Measurements from ENCODE around the gene CCN2.

CCN2 gene

GRCh38 chr6:131949620-131949908, 1.6 kb downstream of the CCN2 start:
- no peak overlapping the region for H2AFZ ChIP-seq (ENCODE audit: low read length)
- no peak overlapping the region for H3K4me2 ChIP-seq (ENCODE audit: low read length)
- H3K36me3 ChIP-seq (ENCODE audit: insufficient read depth, low read length), result no peaks in the 10 kb centered on the region
- H3K27me3 ChIP-seq (ENCODE audit: insufficient read depth, low read length), result no peaks in the 10 kb centered on the region
- no peak overlapping the region for H3K4me3 ChIP-seq (ENCODE audit: low read depth, low read length, poor library complexity, severe bottlenecking)
- no peaks in the 10 kb centered on the region for H3K9me2 ChIP-seq (ENCODE audit: low read depth, low read length)
- no peaks in the 10 kb centered on the region for H3K9me3 ChIP-seq (ENCODE audit: low read length)
- no peaks in the 10 kb centered on the region for H4K20me1 ChIP-seq (ENCODE audit: insufficient read depth, low read length)
- H3K9ac ChIP-seq (ENCODE audit: low read length), result no peak overlapping the region
- no peak overlapping the region for H3K27ac ChIP-seq (ENCODE audit: low read depth, low read length, poor library complexity, severe bottlenecking)
- H3K79me2 ChIP-seq (ENCODE audit: insufficient read depth, low read length), result no peaks in the 10 kb centered on the region
- H3K4me1 ChIP-seq (ENCODE audit: insufficient read depth, low read length, severe bottlenecking), result no peaks in the 10 kb centered on the region
- TF ChIP-seq, protein P1, sequence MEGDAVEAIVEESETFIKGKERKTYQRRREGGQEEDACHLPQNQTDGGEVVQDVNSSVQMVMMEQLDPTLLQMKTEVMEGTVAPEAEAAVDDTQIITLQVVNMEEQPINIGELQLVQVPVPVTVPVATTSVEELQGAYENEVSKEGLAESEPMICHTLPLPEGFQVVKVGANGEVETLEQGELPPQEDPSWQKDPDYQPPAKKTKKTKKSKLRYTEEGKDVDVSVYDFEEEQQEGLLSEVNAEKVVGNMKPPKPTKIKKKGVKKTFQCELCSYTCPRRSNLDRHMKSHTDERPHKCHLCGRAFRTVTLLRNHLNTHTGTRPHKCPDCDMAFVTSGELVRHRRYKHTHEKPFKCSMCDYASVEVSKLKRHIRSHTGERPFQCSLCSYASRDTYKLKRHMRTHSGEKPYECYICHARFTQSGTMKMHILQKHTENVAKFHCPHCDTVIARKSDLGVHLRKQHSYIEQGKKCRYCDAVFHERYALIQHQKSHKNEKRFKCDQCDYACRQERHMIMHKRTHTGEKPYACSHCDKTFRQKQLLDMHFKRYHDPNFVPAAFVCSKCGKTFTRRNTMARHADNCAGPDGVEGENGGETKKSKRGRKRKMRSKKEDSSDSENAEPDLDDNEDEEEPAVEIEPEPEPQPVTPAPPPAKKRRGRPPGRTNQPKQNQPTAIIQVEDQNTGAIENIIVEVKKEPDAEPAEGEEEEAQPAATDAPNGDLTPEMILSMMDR (IDR thresholded peaks at IDR 0.05; ENCODE audit: low read length), result no peak
- no peak for TF ChIP-seq EZH2 (IDR thresholded peaks at IDR 0.05; ENCODE audit: borderline replicate concordance, low read length)
- H3F3A ChIP-seq (ENCODE audit: insufficient read depth, low read length), result no peaks in the 10 kb centered on the region

DNA sequence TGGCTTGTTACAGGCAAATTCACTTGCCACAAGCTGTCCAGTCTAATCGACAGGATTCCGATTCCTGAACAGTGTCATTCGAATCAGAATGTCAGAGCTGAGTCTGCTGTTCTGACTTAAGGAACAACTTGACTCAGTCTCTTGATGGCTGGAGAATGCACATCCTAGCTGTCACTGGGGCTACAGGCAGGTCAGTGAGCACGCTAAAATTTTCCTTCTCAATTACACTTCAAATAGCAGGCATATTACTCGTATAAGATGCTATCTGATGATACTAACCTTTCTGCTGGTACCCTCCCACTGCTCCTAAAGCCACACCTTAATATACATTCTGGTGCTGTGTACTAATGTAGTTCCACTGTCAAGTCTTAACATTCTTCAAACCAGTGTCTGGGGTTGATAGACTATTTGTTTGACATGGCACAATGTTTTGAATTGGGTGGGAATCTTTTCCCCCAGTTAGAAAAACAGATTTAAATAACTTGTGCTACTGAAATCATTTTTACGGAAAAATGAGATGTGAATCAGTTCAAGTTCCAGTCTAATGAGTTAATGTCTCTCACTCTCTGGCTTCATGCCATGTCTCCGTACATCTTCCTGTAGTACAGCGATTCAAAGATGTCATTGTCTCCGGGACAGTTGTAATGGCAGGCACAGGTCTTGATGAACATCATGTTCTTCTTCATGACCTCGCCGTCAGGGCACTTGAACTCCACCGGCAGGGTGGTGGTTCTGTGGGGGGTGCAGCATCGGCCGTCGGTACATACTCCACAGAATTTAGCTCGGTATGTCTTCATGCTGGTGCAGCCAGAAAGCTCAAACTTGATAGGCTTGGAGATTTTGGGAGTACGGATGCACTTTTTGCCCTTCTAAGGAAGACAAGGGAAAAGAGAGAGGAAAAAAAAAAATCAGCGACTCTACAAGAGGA, 2.2 kb downstream of the CCN2 start:
- Histone ChIP-seq H3K79me2 (ENCODE audit: insufficient read depth, low read length) (no peaks in the 10 kb centered on the region), H3K4me1 (ENCODE audit: insufficient read depth, low read length, severe bottlenecking) (no peaks in the 10 kb centered on the region), H3K27ac (ENCODE audit: low read depth, low read length, poor library complexity, severe bottlenecking) (no peak overlapping the region), H3K9me2 (ENCODE audit: low read depth, low read length) (no peaks in the 10 kb centered on the region), H2AFZ (ENCODE audit: low read length) (no peak overlapping the region), H3K36me3 (ENCODE audit: insufficient read depth, low read length) (no peaks in the 10 kb centered on the region), H4K20me1 (ENCODE audit: insufficient read depth, low read length) (no peaks in the 10 kb centered on the region), H3K9me3 (ENCODE audit: low read length) (no peaks in the 10 kb centered on the region), H3K9ac (ENCODE audit: low read length) (no peak overlapping the region), H3K4me3 (ENCODE audit: low read depth, low read length, poor library complexity, severe bottlenecking) (no peak overlapping the region), H3K27me3 (ENCODE audit: insufficient read depth, low read length) (no peaks in the 10 kb centered on the region), H3K4me2 (ENCODE audit: low read length) (no peak overlapping the region), H3F3A (ENCODE audit: insufficient read depth, low read length) (no peaks in the 10 kb centered on the region)
- no peak for TF ChIP-seq EZH2 (IDR thresholded peaks at IDR 0.05; ENCODE audit: borderline replicate concordance, low read length)
- TF ChIP-seq, protein P1 (IDR thresholded peaks at IDR 0.05; ENCODE audit: low read length), result no peak

- TF ChIP-seq EZH2 (IDR thresholded peaks at IDR 0.05; ENCODE audit: borderline replicate concordance, low read length), result no peak
- TF ChIP-seq, protein P1 (IDR thresholded peaks at IDR 0.05; ENCODE audit: low read length), result no peak
- H3K36me3 ChIP-seq (ENCODE audit: insufficient read depth, low read length), result no peaks in the 10 kb centered on the region
- H3K9ac ChIP-seq (ENCODE audit: low read length), result no peak overlapping the region
- H4K20me1 ChIP-seq (ENCODE audit: insufficient read depth, low read length), result no peaks in the 10 kb centered on the region
- no peak overlapping the region for H3K27ac ChIP-seq (ENCODE audit: low read depth, low read length, poor library complexity, severe bottlenecking)
- no peaks in the 10 kb centered on the region for H3K4me1 ChIP-seq (ENCODE audit: insufficient read depth, low read length, severe bottlenecking)
- H3K4me3 ChIP-seq (ENCODE audit: low read depth, low read length, poor library complexity, severe bottlenecking), result no peak overlapping the region
- H3K9me2 ChIP-seq (ENCODE audit: low read depth, low read length), result no peaks in the 10 kb centered on the region
- H3K9me3 ChIP-seq (ENCODE audit: low read length), result no peaks in the 10 kb centered on the region
- no peaks in the 10 kb centered on the region for H3K27me3 ChIP-seq (ENCODE audit: insufficient read depth, low read length)
- H3K4me2 ChIP-seq (ENCODE audit: low read length), result no peak overlapping the region
- H3K79me2 ChIP-seq (ENCODE audit: insufficient read depth, low read length), result no peaks in the 10 kb centered on the region
- no peaks in the 10 kb centered on the region for H3F3A ChIP-seq (ENCODE audit: insufficient read depth, low read length)
- no peak overlapping the region for H2AFZ ChIP-seq (ENCODE audit: low read length)
Measured at GRCh38 chr6:131947986-131948661, 3.0 kb downstream of the CCN2 start.
